K562 (cell line): ENCODE measurements around the gene ANKRD61. TPM values are rescaled to one million over a fixed set of nuclear protein-coding genes. Genes with fewer than 3 reads are reported as not detected.
A peak's percentile ranks its signal among the peaks of the same experiment; 100 is the strongest.

Experiments
- CBFA2T2 ChIP-seq: fragments of 450-650 bp; conservative IDR thresholded peaks from 2 replicates; pipeline ENCODE4 v1.6.1; 2017; ENCODE audit warnings: mild to moderate bottlenecking
- CBX3 ChIP-seq, 2 experiments: IDR thresholded peaks; 1 replicate in 1 of 2; 2 replicates in 1 of 2; pipeline ENCODE4 v1.6.1; 2012; ENCODE audit warnings: inconsistent platforms in 2 of 2, low read length in 2 of 2, borderline replicate concordance in 1 of 2, control low read depth in 1 of 2
- PPARD ChIP-seq: fragments of 250-450 bp; sonication (Bioruptor Pico); IDR thresholded peaks from 2 replicates; pipeline ENCODE4 v1.8.0; 2022; ENCODE audit warnings: inconsistent platforms, mild to moderate bottlenecking, moderate library complexity
- SMARCA4 ChIP-seq: fragments of 450-650 bp; IDR thresholded peaks from 2 replicates; pipeline ENCODE4 v1.6.1; 2016
- ZNF445 ChIP-seq: fragments of 250-450 bp; sonication (Bioruptor Pico); IDR thresholded peaks from 2 replicates; pipeline ENCODE4 v1.4.0; 2020; ENCODE audit warnings: low read depth, mild to moderate bottlenecking, moderate library complexity
- polyA plus RNA-seq, 8 experiments: library from polyadenylated mRNA; depleted of rRNA in 4 of 8; stranded (reverse) in 5 of 8; unstranded in 3 of 8; fragments of >200 nt; fragmentation: Nextera tagmentation in 2 of 8; fragmentation: Illumina TruSeq in 1 of 8; extraction: Ambion mirVana in 2 of 8; extraction: Trizol in 1 of 8; gene quantifications; 2 replicates each; pipeline versions ENCODE4 v1.2.1 to v1.2.3, GENCODE V29; 2011 to 2014; ENCODE audit warnings: inconsistent platforms in 1 of 8, missing spikeins in 1 of 8
- total RNA-seq, 7 experiments: library from RNA; depleted of rRNA in 6 of 7; stranded (reverse); fragments of >200 nt in 6 of 7; fragmentation: Illumina TruSeq in 2 of 7; extraction: Trizol in 2 of 7; gene quantifications; 2 replicates each; pipeline versions ENCODE4 v1.2.1 to v1.2.3, GENCODE V29; 2011 to 2021; ENCODE audit warnings: low replicate concordance in 1 of 7
- TF ChIP-seq, protein P1 (sequence below), 2 experiments: fragments of 450-650 bp; formaldehyde crosslinking in 1 of 2; IDR thresholded peaks; 2 replicates each; pipeline versions ENCODE4 v1.4.0 to v1.6.1; 2014 to 2020; ENCODE audit warnings: mild to moderate bottlenecking in 2 of 2, borderline replicate concordance in 1 of 2, low read depth in 1 of 2
- TF ChIP-seq, protein P2 (sequence below): fragments of 250-450 bp; sonication (Bioruptor Pico); IDR thresholded peaks from 2 replicates; pipeline ENCODE4 v1.9.0; 2021; ENCODE audit warnings: mild to moderate bottlenecking, inconsistent platforms
- TF ChIP-seq, protein P3 (sequence below): sonication (generic); formaldehyde crosslinking; IDR thresholded peaks from 2 replicates; pipeline ENCODE4 v1.8.0; 2022; ENCODE audit warnings: mild to moderate bottlenecking, missing genetic modification reagents
- TF ChIP-seq, protein P4 (sequence below): fragments of 200-400 bp; formaldehyde crosslinking; IDR thresholded peaks from 2 replicates; pipeline ENCODE4 v1.6.1; 2017; ENCODE audit warnings: mild to moderate bottlenecking, low read depth, low read length, moderate library complexity

The ANKRD61 gene
- total and polyA plus RNA-seq, 9 of the 15 experiments (the other 6 are each of a cell fraction or from before 2014, with no cell fraction given) = 0.08 to 0.11 (median 0.09) TPM; not detected in 5

DNA sequence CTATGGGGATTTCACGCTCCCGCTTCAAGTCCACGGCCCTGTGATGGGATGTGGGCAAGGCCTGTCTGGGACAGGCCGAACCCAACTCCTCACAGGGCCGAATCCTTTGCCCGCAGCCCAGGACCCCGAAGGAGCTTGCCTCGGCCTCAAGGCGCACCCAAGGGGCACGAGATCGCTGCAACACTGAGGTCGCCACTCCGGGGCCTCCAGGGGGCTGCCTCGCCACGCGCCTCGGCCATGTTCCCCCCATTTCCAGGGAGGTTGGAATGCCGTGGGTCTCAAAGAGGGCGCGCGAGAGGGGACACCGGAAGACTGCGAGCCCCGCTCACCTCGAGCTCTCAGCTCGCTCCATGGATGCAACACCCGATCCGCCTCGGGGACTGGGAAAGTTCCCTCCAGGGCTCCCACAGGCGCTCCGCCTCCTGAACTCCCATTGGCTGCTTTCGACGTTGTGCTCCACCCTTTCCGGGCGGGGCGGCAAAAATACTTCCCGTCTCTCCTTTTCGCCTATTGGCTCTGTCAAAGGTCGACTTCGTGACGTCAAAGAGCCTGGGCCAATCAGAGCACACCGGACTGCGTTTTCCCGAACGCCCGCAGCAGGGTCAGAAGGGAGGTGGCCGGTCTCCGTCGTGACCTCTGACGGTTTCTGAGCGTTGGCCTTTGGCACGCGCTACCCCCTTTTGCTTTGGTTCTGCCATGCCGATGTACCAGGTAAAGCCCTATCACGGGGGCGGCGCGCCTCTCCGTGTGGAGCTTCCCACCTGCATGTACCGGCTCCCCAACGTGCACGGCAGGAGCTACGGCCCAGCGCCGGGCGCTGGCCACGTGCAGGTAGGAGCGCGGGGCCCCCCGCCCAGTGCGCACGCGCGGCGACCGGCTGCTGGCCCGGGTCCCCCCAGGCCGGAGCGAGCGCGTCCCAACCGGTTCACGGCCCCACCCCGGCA is 22.2 kb upstream of the ANKRD61 start, which contains the start of the genes AIMP2 and PMS2 (continued):
- TF ChIP-seq, protein P1, sequence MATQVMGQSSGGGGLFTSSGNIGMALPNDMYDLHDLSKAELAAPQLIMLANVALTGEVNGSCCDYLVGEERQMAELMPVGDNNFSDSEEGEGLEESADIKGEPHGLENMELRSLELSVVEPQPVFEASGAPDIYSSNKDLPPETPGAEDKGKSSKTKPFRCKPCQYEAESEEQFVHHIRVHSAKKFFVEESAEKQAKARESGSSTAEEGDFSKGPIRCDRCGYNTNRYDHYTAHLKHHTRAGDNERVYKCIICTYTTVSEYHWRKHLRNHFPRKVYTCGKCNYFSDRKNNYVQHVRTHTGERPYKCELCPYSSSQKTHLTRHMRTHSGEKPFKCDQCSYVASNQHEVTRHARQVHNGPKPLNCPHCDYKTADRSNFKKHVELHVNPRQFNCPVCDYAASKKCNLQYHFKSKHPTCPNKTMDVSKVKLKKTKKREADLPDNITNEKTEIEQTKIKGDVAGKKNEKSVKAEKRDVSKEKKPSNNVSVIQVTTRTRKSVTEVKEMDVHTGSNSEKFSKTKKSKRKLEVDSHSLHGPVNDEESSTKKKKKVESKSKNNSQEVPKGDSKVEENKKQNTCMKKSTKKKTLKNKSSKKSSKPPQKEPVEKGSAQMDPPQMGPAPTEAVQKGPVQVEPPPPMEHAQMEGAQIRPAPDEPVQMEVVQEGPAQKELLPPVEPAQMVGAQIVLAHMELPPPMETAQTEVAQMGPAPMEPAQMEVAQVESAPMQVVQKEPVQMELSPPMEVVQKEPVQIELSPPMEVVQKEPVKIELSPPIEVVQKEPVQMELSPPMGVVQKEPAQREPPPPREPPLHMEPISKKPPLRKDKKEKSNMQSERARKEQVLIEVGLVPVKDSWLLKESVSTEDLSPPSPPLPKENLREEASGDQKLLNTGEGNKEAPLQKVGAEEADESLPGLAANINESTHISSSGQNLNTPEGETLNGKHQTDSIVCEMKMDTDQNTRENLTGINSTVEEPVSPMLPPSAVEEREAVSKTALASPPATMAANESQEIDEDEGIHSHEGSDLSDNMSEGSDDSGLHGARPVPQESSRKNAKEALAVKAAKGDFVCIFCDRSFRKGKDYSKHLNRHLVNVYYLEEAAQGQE (IDR thresholded peaks at IDR 0.05; ENCODE audit: borderline replicate concordance) = peak; percentile 97
- TF ChIP-seq, protein P1 (CRISPR knock-in tag; IDR thresholded peaks at IDR 0.05; ENCODE audit: low read depth) = peak; percentile 81
- TF ChIP-seq CBX3 (IDR thresholded peaks at IDR 0.05; ENCODE audit: borderline replicate concordance in 1 of 2, low read length in 2 of 2) (peak in 1 of 2 experiments; percentile 85; a peak in 1 of 3 replicates), PPARD (CRISPR knock-in tag) (no peak), SMARCA4 (peak; percentile 9; the same call in 1 of the 2 replicates), ZNF445 (CRISPR knock-in tag) (peak; percentile 60; the same call in 1 of the 2 replicates), CBFA2T2 (no peak)
- TF ChIP-seq, protein P2, sequence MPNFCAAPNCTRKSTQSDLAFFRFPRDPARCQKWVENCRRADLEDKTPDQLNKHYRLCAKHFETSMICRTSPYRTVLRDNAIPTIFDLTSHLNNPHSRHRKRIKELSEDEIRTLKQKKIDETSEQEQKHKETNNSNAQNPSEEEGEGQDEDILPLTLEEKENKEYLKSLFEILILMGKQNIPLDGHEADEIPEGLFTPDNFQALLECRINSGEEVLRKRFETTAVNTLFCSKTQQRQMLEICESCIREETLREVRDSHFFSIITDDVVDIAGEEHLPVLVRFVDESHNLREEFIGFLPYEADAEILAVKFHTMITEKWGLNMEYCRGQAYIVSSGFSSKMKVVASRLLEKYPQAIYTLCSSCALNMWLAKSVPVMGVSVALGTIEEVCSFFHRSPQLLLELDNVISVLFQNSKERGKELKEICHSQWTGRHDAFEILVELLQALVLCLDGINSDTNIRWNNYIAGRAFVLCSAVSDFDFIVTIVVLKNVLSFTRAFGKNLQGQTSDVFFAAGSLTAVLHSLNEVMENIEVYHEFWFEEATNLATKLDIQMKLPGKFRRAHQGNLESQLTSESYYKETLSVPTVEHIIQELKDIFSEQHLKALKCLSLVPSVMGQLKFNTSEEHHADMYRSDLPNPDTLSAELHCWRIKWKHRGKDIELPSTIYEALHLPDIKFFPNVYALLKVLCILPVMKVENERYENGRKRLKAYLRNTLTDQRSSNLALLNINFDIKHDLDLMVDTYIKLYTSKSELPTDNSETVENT (CRISPR knock-in tag) = peak; percentile 82; the same call in 1 of the 2 replicates
- TF ChIP-seq, protein P3, sequence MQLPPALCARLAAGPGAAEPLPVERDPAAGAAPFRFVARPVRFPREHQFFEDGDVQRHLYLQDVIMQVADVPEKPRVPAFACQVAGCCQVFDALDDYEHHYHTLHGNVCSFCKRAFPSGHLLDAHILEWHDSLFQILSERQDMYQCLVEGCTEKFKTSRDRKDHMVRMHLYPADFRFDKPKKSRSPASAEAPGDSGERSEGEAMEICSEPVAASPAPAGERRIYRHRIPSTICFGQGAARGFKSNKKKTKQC (CRISPR knock-in tag) = peak; percentile 99
- TF ChIP-seq, protein P4, sequence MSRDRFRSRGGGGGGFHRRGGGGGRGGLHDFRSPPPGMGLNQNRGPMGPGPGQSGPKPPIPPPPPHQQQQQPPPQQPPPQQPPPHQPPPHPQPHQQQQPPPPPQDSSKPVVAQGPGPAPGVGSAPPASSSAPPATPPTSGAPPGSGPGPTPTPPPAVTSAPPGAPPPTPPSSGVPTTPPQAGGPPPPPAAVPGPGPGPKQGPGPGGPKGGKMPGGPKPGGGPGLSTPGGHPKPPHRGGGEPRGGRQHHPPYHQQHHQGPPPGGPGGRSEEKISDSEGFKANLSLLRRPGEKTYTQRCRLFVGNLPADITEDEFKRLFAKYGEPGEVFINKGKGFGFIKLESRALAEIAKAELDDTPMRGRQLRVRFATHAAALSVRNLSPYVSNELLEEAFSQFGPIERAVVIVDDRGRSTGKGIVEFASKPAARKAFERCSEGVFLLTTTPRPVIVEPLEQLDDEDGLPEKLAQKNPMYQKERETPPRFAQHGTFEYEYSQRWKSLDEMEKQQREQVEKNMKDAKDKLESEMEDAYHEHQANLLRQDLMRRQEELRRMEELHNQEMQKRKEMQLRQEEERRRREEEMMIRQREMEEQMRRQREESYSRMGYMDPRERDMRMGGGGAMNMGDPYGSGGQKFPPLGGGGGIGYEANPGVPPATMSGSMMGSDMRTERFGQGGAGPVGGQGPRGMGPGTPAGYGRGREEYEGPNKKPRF = no peak
